Jurkat, Clone E6-1 (cell line): ENCODE results near the gene ATPAF1.
"Not testable (repeated sequence)": the region's sequence is repeated elsewhere in the genome, so short reads cannot be mapped to it uniquely, and the experiment has no call there.

Experiments
- DNase-seq: peaks from one replicate; pipeline ENCODE4 v3.0.0-alpha.2; 2011; ENCODE audit warnings: low read depth, low spot score
- H3K4me3 ChIP-seq: 2 replicates; pipeline ENCODE4 v1.5.1; 2011; ENCODE audit warnings: mild to moderate bottlenecking, low read length, control low read depth, moderate library complexity

Gene ATPAF1

DNA sequence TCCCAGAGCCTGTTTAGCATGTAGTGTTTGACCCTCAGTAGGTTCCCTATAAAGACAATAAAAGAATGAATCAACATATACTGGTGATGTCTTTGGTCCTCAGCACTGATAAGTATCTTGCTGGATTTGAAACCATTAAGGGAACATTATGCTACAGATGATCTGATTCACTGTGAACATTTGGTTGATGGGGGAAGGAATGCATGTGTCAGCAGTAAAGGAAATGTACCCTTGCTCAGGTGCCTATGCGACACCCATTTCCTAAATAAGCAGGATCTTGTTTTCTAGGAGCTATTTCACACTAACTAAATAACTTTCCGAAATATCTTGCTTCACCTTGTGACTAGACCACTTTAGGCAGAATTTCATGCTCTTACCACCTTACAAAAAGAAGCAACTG lies 16.5 kb upstream of the ATPAF1 start:
- H3K4me3 ChIP-seq, result no peak overlapping the region
- DNase-seq, result no peak

DNA sequence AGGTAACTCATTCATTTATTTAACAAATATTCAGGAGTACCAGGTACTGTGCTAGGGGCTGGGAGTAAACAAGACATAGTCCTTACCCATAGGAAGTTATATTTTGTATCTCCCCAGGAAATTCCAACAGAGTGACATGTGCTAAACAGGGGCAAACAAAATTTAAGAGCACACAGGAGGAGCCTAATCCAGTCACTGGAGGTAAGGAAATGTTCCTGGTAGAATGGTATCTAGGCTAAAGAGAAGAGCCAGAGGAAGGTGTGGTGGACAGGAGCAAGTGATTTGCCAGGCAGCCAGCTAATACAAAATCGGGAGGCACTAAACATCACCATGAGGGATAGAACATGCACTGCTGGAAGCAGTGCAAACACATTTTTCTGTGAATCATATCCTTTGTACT lies 13.9 kb upstream of the ATPAF1 start:
- no peak for DNase-seq
- H3K4me3 ChIP-seq, result no peak overlapping the region

GRCh38 chr1:46681333-46682034 lies 13.3 kb upstream of the ATPAF1 start:
- DNase-seq, result no peak
- H3K4me3 ChIP-seq, result no peak overlapping the region

- DNase-seq, result no peak
- no peak overlapping the region for H3K4me3 ChIP-seq
Measured at GRCh38 chr1:46679789-46680573, 11.8 kb upstream of the ATPAF1 start.

DNA sequence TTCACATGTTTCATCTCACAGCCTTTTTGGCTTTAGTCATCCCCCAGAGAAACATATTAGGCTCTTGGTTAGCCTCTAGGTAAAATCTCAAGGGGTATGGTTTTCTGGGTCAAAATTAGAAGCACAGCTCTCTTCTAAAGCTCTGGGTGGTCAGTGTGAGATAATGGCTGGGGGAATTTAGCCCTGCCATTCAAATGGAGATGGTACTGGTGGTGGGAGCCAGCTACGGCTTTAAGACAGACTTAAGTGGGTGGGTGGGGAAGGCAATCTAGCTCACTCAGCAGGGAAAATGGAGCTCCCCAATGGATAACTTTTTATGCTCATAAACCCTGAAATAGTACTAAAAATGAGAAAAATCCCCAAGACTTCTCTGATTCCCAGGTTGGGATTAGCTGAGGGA lies 9.2 kb upstream of the ATPAF1 start:
- H3K4me3 ChIP-seq, result no peak overlapping the region
- DNase-seq, result no peak

DNA sequence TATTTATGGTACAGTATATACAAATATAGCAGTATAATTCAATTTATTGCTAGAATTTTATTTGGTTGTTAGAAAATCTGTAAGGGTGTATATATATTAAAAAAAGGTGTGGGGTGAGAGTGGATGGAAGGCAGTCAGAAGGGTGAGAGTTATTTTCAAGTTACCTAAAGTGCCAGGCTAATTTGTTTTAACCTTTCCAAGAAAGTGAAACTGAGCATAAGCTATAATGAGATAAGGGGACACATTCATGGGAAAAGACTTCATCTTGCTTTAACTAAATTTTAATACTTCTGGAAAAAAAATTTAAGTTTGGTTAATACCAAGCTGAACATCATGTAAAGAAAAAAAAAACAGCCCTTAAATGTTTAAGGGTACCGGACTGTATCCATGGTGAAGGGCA lies 8.4 kb upstream of the ATPAF1 start:
- DNase-seq, result no peak
- no peak overlapping the region for H3K4me3 ChIP-seq

DNA sequence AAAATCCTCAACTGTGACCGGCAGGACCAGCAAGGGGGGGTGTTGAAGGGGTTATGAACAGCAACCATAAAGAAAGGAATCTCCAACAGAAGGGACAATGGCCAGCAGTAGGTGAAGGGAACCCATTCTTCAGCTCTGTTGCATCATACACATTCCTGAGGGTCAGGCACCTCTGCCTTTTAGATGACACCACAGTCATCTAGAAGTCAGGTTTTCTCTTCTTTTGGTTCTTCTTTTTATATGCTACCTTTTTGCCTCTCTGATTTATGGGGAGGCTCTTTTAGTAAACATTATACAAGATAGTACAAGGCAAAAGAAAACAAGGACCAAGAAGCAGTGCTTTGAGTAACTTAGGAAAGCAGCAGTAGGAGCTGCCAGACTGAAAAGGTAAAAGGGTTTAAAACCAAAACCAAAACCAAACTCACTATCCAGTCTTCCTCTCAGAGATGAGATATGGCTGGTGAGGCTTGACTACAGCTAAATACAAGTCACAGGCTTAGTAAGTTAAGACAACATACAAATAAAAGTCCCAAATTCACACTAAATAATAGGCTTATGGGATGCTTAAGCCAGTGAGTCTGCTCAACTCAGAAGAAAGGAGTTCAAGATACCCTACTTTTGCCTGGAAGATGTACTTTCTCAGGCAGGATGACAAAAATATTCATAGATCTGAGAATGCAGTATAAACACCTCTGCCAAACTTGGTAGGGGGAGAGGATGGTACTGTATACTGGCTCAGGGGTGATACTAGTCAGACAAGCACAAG lies 7.6 kb upstream of the ATPAF1 start:
- no peak overlapping the region; the same call in 1 of the 2 replicates for H3K4me3 ChIP-seq
- peak; percentile 52 for DNase-seq

- DNase-seq, result no peak
- no peak overlapping the region for H3K4me3 ChIP-seq
Measured at GRCh38 chr1:46673749-46674182, 5.6 kb upstream of the ATPAF1 start.

DNA sequence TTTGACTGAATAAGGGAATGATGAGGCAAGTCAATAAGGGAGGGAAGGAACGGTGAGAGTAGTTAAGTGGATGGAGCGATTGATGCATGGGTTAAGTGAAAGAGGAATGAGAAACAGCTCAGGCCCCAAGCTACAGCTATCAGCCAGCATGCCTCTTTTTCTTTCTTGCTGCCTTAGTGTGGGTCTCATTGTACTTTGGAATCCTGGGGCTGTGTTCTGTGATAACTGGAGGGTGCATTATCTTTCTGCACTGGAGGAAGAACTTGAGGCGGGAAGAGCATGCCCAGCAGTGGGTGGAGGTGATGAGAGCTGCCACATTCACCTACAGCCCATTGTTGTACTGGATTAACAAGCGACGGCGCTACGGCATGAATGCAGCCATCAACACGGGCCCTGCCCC lies 4.5 kb upstream of the ATPAF1 start:
- DNase-seq, result no peak
- H3K4me3 ChIP-seq, result no peak overlapping the region

GRCh38 chr1:46671554-46671953 lies 3.4 kb upstream of the ATPAF1 start, which contains the start of gene TEX38:
Gene TEX38 (plus strand): TSS chr1:46671854. CDS start chr1:46671935, 81 bp downstream.
- no peak for DNase-seq
- no peak within 1 kb of the TSS for H3K4me3 ChIP-seq

DNA sequence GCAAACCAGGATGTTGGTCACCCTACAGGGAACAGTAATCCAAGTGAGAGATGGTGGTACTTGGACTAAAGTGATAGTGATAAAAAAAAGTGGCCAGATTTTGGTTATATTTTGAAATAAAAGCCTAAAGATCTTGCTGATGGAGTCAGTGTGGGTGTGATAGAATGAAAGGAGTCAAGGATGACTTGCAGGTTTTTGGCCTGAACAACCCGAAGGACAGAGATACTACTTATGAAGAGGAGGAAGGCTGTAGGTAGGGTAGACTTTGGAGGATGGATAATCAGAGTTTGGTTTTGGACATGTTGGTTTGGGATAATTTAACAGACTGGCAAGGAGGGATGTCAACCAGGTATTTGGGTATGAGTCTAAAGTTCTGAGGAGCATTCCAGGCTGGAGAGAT lies 2.0 kb upstream of the ATPAF1 start:
- no peak for DNase-seq
- H3K4me3 ChIP-seq, result no peak overlapping the region

DNA sequence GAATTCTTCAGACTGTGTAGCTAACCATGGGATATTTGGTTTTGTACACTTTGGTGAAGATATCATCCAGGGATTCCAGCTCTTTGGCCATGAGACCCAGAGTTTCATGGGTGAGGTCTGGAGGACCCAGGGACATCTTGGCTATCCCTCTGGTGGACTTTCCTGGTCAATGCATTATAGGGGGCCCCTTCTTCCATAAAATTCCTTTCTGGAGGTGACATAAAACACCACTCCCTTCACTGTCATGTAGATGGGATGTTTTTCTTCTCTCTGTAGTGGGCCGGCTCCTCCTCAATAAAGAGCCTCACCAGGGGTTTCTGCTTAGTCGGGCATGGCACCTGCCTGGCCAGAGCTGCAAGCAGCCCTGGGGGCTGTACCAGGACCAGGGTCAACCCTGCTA lies 2.2 kb downstream of the ATPAF1 start:
- H3K4me3 ChIP-seq, result no peak overlapping the region
- DNase-seq, result no peak

GRCh38 chr1:46662919-46663318 lies 5.2 kb downstream of the ATPAF1 start:
- H3K4me3 ChIP-seq, DNase-seq: not testable (repeated sequence)

DNA sequence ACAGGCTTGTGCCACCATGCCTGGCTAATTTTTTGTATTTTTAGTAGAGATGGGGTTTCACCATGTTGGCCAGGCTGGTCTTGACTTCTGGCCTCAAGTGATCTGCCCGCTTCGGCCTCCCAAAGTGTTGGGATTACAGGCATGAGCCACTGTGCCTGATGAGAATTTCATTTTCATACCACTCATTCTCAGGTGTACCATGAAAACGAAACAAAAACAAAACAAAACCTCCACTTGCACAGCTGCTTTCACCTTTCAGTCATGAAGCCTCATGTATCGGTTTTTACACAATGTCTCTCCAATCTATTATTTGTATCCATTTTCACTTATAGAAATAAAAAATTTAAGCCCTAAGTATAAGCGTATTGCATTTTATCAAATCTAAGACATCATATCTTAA lies 8.0 kb downstream of the ATPAF1 start:
- DNase-seq, H3K4me3 ChIP-seq: not testable (repeated sequence)

DNA sequence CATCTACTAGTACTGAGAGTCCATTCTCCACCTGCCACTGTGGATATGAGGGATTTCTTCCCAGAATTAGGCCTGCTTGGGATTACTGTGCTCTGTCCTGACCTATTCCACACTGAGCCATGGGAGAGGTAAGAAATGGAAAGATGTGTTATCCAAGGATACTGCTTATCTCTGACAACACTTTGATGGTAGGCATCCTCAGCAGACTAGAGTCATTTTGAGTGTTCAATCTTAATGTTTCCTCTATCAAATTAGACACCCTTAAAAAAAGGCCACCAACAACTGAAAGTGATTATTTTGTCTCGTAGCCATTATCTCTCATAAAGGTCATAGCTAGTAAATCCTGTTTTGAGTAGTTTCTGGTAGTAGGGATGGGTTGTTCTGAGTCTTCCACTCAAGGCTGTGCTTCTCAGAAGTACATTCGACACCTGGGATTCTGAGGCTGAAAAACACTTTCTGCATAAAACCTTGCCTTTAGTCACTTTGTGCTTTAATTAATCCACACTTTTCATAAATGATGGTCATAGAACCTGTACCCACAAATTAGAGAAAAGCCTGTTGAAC lies 8.8 kb downstream of the ATPAF1 start:
- no peak overlapping the region for H3K4me3 ChIP-seq
- DNase-seq, result no peak

- H3K4me3 ChIP-seq, result no peak overlapping the region
- DNase-seq, result no peak
Measured at GRCh38 chr1:46657775-46658174, 10.4 kb downstream of the ATPAF1 start.

DNA sequence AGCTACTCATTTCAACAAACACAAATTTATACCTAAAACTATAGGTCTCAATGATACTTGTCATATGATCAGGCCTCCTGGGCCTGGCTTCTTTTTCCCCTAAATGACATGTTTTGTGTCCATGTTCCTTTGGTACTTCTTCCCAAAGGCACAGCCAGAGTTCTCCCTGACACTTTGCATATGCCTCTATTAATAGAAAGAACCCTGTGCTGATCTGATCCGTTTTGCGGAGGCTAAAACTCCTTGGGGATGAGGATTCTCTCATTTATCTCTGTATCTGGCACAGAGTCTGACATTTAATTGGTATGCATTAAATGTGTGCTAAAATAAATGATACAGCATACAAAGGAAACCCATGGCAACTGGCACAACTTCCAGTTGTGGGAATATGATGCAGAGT lies 11.5 kb downstream of the ATPAF1 start:
- no peak for DNase-seq
- no peak overlapping the region for H3K4me3 ChIP-seq

DNA sequence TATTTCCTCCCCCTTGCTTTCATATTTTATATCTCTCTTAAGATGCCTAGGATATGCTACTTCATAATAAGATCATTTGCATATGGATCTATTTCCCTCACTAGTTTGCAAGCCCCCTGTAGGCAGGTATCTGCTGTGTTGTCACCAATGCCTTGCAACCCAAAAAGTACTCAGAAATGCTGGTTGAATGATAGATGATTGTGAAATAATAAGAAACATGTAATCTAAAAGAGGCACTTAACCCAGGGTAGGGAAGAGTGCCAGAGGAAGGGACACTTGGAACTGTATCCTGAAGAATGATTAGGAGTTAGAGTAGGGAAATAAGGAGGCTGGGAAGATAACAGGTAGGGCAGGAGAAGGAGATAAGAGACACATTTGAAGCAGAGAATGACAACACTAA lies 12.3 kb downstream of the ATPAF1 start:
- DNase-seq, result no peak
- no peak overlapping the region for H3K4me3 ChIP-seq

DNA sequence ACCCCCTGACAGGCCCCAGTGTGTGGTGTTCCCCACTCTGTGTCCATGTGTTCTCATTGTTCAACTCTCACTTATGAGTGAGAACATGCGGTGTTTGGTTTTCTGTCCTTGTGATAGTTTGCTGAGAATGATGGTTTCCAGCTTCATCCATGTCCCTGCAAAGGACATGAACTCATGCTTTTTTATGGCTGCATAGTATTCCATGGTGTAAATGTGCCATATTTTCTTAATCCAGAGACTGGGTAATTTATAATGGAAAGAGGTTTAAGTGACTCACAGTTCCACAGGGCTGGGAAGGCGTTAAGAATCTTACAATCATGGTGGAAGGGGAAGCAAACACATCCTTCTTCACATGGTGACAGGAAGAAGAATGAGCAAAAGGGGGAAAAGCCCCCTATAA lies 13.5 kb downstream of the ATPAF1 start:
- H3K4me3 ChIP-seq, DNase-seq: not testable (repeated sequence)

GRCh38 chr1:46654012-46654411 lies 14.2 kb downstream of the ATPAF1 start:
- no peak overlapping the region for H3K4me3 ChIP-seq
- no peak for DNase-seq
